GM18858 (cell line): ENCODE results near the gene TARDBP.
"Not testable (repeated sequence)": the region's sequence is repeated elsewhere in the genome, so short reads cannot be mapped to it uniquely, and the experiment has no call there.

Experiments used
- ATAC-seq: cut with Tn5 transposase; IDR thresholded peaks from one replicate; pipeline ENCODE4 v1.9.1; 2021; ENCODE audit not compliant: unreplicated experiment

The TARDBP gene

GRCh38 chr1:11042065-11042464, 29.6 kb downstream of the TARDBP start:
- no peak for ATAC-seq

GRCh38 chr1:11042995-11043874, 30.8 kb downstream of the TARDBP start:
- no peak for ATAC-seq

- no peak for ATAC-seq
Measured at GRCh38 chr1:11044086-11044848, 31.8 kb downstream of the TARDBP start.

- no peak for ATAC-seq
Measured at GRCh38 chr1:11044849-11045427, 32.5 kb downstream of the TARDBP start.

- no peak for ATAC-seq
Measured at GRCh38 chr1:11045428-11046269, 33.2 kb downstream of the TARDBP start.

DNA sequence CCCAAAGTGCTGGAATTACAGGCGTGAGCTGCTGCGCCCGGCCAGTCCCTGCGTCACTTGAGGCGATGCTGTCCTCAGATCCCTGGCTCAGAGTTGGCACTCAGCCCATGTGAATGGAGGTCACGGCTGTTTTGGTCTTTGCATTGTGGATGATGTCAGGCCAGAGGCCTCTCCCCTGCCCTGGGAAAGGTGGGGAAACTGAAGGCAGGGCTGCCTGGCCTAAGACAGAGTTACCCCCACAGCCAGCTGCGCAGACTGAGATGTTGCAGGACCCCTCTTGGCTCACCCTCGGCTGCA, 33.8 kb downstream of the TARDBP start:
- ATAC-seq = no peak

- no peak for ATAC-seq
Measured at GRCh38 chr1:11046625-11047365, 34.3 kb downstream of the TARDBP start, which contains the start of gene MASP2. TSS of gene MASP2 (minus strand) at chr1:11047239. CDS start at chr1:11047207, 32 bp downstream.

DNA sequence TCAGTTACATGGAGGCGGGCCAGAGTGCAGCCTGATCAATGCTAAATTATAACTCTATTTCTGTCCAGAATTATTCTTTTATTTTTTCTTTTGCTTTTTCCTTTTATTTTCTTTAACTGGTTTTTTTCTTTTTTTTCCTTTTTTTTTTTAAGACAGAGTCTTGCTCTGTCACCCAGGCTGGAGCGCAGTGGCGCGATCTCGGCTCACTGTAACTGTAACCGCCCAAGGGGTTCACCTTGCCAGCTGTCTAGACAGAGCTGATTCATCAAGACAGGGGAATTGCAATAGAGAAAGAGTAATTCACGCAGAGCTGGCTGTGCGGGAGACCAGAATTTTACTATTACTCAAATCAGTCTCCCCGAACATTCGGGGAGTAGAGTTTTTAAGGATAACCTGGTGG, 38.7 kb downstream of the TARDBP start:
- ATAC-seq = not testable (repeated sequence)

GRCh38 chr1:11051781-11052511, 39.5 kb downstream of the TARDBP start:
- no peak for ATAC-seq

DNA sequence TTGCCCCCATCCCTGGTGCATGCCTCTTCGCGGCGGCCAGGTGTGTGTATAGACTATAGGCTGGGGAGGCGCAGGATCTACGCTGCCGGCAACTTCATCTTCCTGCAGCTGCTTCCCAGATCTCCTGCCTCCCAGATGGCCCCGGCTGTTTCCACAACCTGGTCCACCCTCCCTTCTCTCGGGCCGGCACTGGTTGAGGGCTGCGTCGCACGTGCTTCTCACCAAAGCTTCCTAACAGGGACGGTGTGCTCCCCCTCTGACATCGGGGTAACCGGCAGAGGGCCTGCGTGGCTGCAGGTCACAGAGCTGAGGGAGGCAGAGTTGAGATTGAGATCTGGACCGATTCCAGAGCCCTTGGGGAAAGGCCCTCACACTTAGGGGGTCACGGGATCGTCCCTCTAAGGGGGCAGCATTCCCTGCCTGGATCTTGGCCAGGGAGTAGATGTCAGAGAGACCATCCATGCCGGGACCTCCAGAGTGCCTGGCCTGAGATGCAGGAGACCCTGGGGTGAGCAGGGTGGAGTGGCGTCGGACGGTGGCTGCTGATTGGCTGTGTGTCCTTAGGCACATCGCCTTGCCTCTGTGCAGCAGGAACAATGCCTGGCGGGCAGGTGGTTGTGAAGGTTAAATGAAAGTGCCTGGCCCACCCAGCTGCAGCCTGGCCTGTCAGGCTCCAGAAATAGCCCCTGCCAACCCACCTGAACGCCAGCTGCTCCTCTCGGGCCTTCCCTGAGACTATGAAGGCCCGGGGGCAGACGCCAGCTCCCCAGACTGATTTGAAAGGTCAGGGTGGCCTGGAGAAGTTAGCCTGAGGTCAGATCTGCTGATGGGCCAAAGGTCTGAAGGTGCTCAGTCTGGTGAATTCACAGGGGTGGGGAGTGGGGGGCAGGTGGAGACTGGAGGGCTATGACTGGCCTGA, 40.6 kb downstream of the TARDBP start:
- no peak for ATAC-seq

- no peak for ATAC-seq
Measured at GRCh38 chr1:11053758-11054137, 41.3 kb downstream of the TARDBP start.

- no peak for ATAC-seq
Measured at GRCh38 chr1:11054181-11054580, 41.7 kb downstream of the TARDBP start.

GRCh38 chr1:11054666-11055065, 42.2 kb downstream of the TARDBP start:
- ATAC-seq = no peak

- no peak for ATAC-seq
Measured at GRCh38 chr1:11055676-11056075, 43.2 kb downstream of the TARDBP start.

- ATAC-seq = no peak
Measured at GRCh38 chr1:11056504-11056903, 44.0 kb downstream of the TARDBP start.

DNA sequence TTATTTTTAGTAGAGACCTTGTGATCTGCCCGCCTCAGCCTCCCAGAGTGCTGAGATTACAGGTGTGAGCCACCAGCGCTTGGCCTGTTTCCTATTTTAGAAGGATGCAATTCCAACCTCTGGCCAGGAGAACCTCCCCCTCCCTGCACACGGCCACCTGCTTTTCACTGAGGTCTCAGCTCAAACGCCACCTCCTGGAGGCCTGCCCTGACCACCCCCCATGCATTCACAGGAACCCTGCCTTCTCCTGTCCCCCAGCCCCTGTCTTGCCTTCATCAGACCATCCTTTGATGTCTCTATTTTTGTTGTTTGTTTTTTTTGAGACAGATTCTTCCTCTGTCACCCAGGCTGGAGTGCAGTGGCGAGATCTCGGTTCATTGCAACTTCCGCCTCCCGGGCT, 45.0 kb downstream of the TARDBP start:
- ATAC-seq = no peak

- no peak for ATAC-seq
Measured at GRCh38 chr1:11058026-11058425, 45.6 kb downstream of the TARDBP start.

GRCh38 chr1:11058595-11059154, 46.2 kb downstream of the TARDBP start:
- ATAC-seq = no peak
